ES-I3 (cell line): ENCODE results near the gene PDCL2.
"Not testable (repeated sequence)": the region's sequence is repeated elsewhere in the genome, so short reads cannot be mapped to it uniquely, and the experiment has no call there.

Source experiments
- H3K36me3 ChIP-seq: 2 replicates; pipeline ENCODE4 v1.6.1; 2013; ENCODE audit warnings: mild to moderate bottlenecking, low read length, control low read depth, moderate library complexity; ENCODE audit not compliant: insufficient read depth
- H3K4me1 ChIP-seq: 2 replicates; pipeline ENCODE4 v1.6.1; 2013; ENCODE audit warnings: mild to moderate bottlenecking, control low read depth, low read length; ENCODE audit not compliant: insufficient read depth
- H3K9ac ChIP-seq: 2 replicates; pipeline ENCODE4 v1.6.1; 2013; ENCODE audit warnings: low read depth, mild to moderate bottlenecking, low read length, moderate library complexity
- H3K9me3 ChIP-seq: 2 replicates; pipeline ENCODE4 v1.6.1; 2013; ENCODE audit warnings: mild to moderate bottlenecking, low read length, moderate library complexity; ENCODE audit not compliant: control insufficient read depth, insufficient read depth

Gene PDCL2

GRCh38 chr4:55612341-55612740, 20.3 kb upstream of the PDCL2 start:
- Histone ChIP-seq H3K36me3 (no peaks in the 10 kb centered on the region), H3K9me3 (no peaks in the 10 kb centered on the region), H3K4me1 (peaks cover 7% of the 10 kb centered on the region; the same call in 1 of the 2 replicates), H3K9ac (no peak overlapping the region)

GRCh38 chr4:55611358-55612059, 19.5 kb upstream of the PDCL2 start:
- Histone ChIP-seq H3K4me1 (peaks cover 7% of the 10 kb centered on the region; the same call in 1 of the 2 replicates), H3K36me3 (no peaks in the 10 kb centered on the region), H3K9ac (no peak overlapping the region), H3K9me3 (no peaks in the 10 kb centered on the region)

- H3K36me3 ChIP-seq = no peaks in the 10 kb centered on the region
- no peak overlapping the region for H3K9ac ChIP-seq
- peaks cover 7% of the 10 kb centered on the region; the same call in 1 of the 2 replicates for H3K4me1 ChIP-seq
- no peaks in the 10 kb centered on the region for H3K9me3 ChIP-seq
Measured at GRCh38 chr4:55610381-55610780, 18.3 kb upstream of the PDCL2 start.

- Histone ChIP-seq H3K4me1 (peaks cover 7% of the 10 kb centered on the region; the same call in 1 of the 2 replicates), H3K36me3 (no peaks in the 10 kb centered on the region), H3K9me3 (no peaks in the 10 kb centered on the region), H3K9ac (no peak overlapping the region)
Measured at GRCh38 chr4:55609393-55609866, 17.4 kb upstream of the PDCL2 start.

GRCh38 chr4:55608591-55608990, 16.5 kb upstream of the PDCL2 start:
- no peak overlapping the region for H3K9ac ChIP-seq
- no peaks in the 10 kb centered on the region for H3K9me3 ChIP-seq
- H3K4me1 ChIP-seq = peaks cover 7% of the 10 kb centered on the region; the same call in 1 of the 2 replicates
- no peaks in the 10 kb centered on the region for H3K36me3 ChIP-seq

GRCh38 chr4:55604996-55605395, 13.0 kb upstream of the PDCL2 start:
- H3K4me1 ChIP-seq = peaks cover 7% of the 10 kb centered on the region; the same call in 1 of the 2 replicates
- H3K9ac ChIP-seq = no peak overlapping the region
- H3K9me3 ChIP-seq = no peaks in the 10 kb centered on the region
- no peaks in the 10 kb centered on the region for H3K36me3 ChIP-seq

GRCh38 chr4:55600640-55601039, 8.6 kb upstream of the PDCL2 start:
- no peaks in the 10 kb centered on the region for H3K4me1 ChIP-seq
- H3K9me3 ChIP-seq = no peaks in the 10 kb centered on the region
- no peaks in the 10 kb centered on the region for H3K36me3 ChIP-seq
- no peak overlapping the region for H3K9ac ChIP-seq

GRCh38 chr4:55598641-55599040, 6.6 kb upstream of the PDCL2 start:
- H3K9ac ChIP-seq = no peak overlapping the region
- H3K9me3 ChIP-seq = no peaks in the 10 kb centered on the region
- H3K36me3 ChIP-seq = no peaks in the 10 kb centered on the region
- no peaks in the 10 kb centered on the region for H3K4me1 ChIP-seq

- peaks cover 8% of the 10 kb centered on the region; the same call in 1 of the 2 replicates for H3K9me3 ChIP-seq
- no peaks in the 10 kb centered on the region; the same call in 1 of the 2 replicates for H3K4me1 ChIP-seq
- H3K9ac ChIP-seq = no peak overlapping the region
- no peaks in the 10 kb centered on the region for H3K36me3 ChIP-seq
Measured at GRCh38 chr4:55588160-55588559, 3.9 kb downstream of the PDCL2 start.

GRCh38 chr4:55582773-55583172, 9.3 kb downstream of the PDCL2 start:
- not testable (repeated sequence) for H3K9me3 ChIP-seq, H3K4me1 ChIP-seq, H3K36me3 ChIP-seq, H3K9ac ChIP-seq

GRCh38 chr4:55578341-55579010, 13.6 kb downstream of the PDCL2 start:
- no peaks in the 10 kb centered on the region for H3K4me1 ChIP-seq
- H3K36me3 ChIP-seq = no peaks in the 10 kb centered on the region
- no peak overlapping the region for H3K9ac ChIP-seq
- H3K9me3 ChIP-seq = peaks cover 10% of the 10 kb centered on the region

- H3K36me3 ChIP-seq = no peaks in the 10 kb centered on the region
- no peaks in the 10 kb centered on the region for H3K4me1 ChIP-seq
- H3K9me3 ChIP-seq = peaks cover 9% of the 10 kb centered on the region
- H3K9ac ChIP-seq = no peak overlapping the region
Measured at GRCh38 chr4:55575513-55575912, 16.5 kb downstream of the PDCL2 start.

GRCh38 chr4:55574252-55574651, 17.8 kb downstream of the PDCL2 start:
- H3K9me3 ChIP-seq = peaks cover 9% of the 10 kb centered on the region
- H3K9ac ChIP-seq = no peak overlapping the region
- H3K4me1 ChIP-seq = no peaks in the 10 kb centered on the region
- no peaks in the 10 kb centered on the region for H3K36me3 ChIP-seq

- Histone ChIP-seq H3K9ac (no peak overlapping the region), H3K36me3 (no peaks in the 10 kb centered on the region), H3K4me1 (no peaks in the 10 kb centered on the region), H3K9me3 (no peaks in the 10 kb centered on the region; the same call in none of the 2 replicates)
Measured at GRCh38 chr4:55571806-55572205, 20.2 kb downstream of the PDCL2 start.
